SU-DHL-6 (cell line): Measurements from ENCODE around the gene RPL7A.

Experiments
- H2AFZ ChIP-seq: fragments of 200-600 bp; sonication (generic); 2 replicates; pipeline ENCODE4 v1.6.1; 2014; ENCODE audit warnings: low read depth, mild to moderate bottlenecking, moderate library complexity, mixed read lengths, antibody characterized with exemption, low read length; ENCODE audit not compliant: severe bottlenecking
- H3F3A ChIP-seq: fragments of 200-600 bp; shearing (Covaris generic); 2 replicates; pipeline ENCODE4 v1.6.0; 2016; ENCODE audit warnings: antibody characterized with exemption, mild to moderate bottlenecking; ENCODE audit not compliant: insufficient read depth
- H3K27ac ChIP-seq: fragments of 200-600 bp; sonication (generic); 2 replicates; pipeline ENCODE4 v1.5.1; 2016; ENCODE audit warnings: low read depth, mild to moderate bottlenecking, low read length, moderate library complexity, mixed read lengths
- H3K27me3 ChIP-seq: fragments of 200-600 bp; sonication (generic), shearing (Covaris generic); 2 replicates; pipeline ENCODE4 v1.6.0; 2014; ENCODE audit warnings: mild to moderate bottlenecking, low read length
- H3K36me3 ChIP-seq: fragments of 200-600 bp; sonication (generic); 2 replicates; pipeline ENCODE4 v1.6.1; 2014; ENCODE audit warnings: mild to moderate bottlenecking, low read length, mixed read lengths
- H3K4me2 ChIP-seq: fragments of 300-600, 200-600 bp; shearing (Covaris generic), sonication (generic); 2 replicates; pipeline ENCODE4 v1.6.0; 2014; ENCODE audit warnings: low read length, low read depth, mild to moderate bottlenecking; ENCODE audit not compliant: poor library complexity, severe bottlenecking
- H3K4me3 ChIP-seq: fragments of 200-600 bp; sonication (generic); 2 replicates; pipeline ENCODE4 v1.5.1; 2014; ENCODE audit warnings: antibody characterized with exemption, low read length, mild to moderate bottlenecking, mixed read lengths; ENCODE audit not compliant: insufficient read depth, poor library complexity, severe bottlenecking
- H3K79me2 ChIP-seq: fragments of 200-600 bp; sonication (generic); 2 replicates; pipeline ENCODE4 v1.6.1; 2014; ENCODE audit warnings: mild to moderate bottlenecking, low read length, moderate library complexity; ENCODE audit not compliant: insufficient read depth
- H3K9ac ChIP-seq: fragments of 200-600 bp; sonication (generic); 2 replicates; pipeline ENCODE4 v1.7.0; 2014; ENCODE audit warnings: mild to moderate bottlenecking, low read length
- H3K9me2 ChIP-seq: fragments of 200-600 bp; sonication (generic); replicated peaks from 2 replicates; pipeline ENCODE4 v1.6.1; 2014; ENCODE audit warnings: low read length; ENCODE audit not compliant: insufficient read depth
- H3K9me3 ChIP-seq: fragments of 200-600 bp; sonication (generic); 2 replicates; pipeline ENCODE4 v1.6.1; 2014; ENCODE audit warnings: low read length, mixed read lengths; ENCODE audit not compliant: insufficient read depth
- H4K20me1 ChIP-seq: fragments of 200-600 bp; sonication (generic); 2 replicates; pipeline ENCODE4 v1.6.1; 2014; ENCODE audit warnings: low read depth, mild to moderate bottlenecking, antibody characterized with exemption, low read length, moderate library complexity, mixed read lengths
- EZH2phosphoT487 ChIP-seq: fragments of 200-600 bp; sonication (generic), shearing (Covaris generic); conservative IDR thresholded peaks from 2 replicates; pipeline ENCODE4 v1.6.1; 2018; ENCODE audit warnings: mild to moderate bottlenecking, antibody characterized with exemption, low read length, moderate library complexity, mixed read lengths
- TF ChIP-seq, protein P1 (sequence below): fragments of 200-600 bp; sonication (generic); IDR thresholded peaks from one replicate; pipeline ENCODE4 v1.5.1; 2017; ENCODE audit warnings: antibody characterized with exemption, mild to moderate bottlenecking, low read length, moderate library complexity; ENCODE audit not compliant: insufficient read depth, poor library complexity, severe bottlenecking

Gene RPL7A

GRCh38 chr9:133305731-133306130, 42.3 kb upstream of the RPL7A start:
- no peaks in the 10 kb centered on the region for H3K9me2 ChIP-seq
- H3K36me3 ChIP-seq = no peaks in the 10 kb centered on the region
- no peaks in the 10 kb centered on the region for H3F3A ChIP-seq
- H3K9ac ChIP-seq = no peak overlapping the region
- no peak for TF ChIP-seq EZH2phosphoT487
- TF ChIP-seq, protein P1, sequence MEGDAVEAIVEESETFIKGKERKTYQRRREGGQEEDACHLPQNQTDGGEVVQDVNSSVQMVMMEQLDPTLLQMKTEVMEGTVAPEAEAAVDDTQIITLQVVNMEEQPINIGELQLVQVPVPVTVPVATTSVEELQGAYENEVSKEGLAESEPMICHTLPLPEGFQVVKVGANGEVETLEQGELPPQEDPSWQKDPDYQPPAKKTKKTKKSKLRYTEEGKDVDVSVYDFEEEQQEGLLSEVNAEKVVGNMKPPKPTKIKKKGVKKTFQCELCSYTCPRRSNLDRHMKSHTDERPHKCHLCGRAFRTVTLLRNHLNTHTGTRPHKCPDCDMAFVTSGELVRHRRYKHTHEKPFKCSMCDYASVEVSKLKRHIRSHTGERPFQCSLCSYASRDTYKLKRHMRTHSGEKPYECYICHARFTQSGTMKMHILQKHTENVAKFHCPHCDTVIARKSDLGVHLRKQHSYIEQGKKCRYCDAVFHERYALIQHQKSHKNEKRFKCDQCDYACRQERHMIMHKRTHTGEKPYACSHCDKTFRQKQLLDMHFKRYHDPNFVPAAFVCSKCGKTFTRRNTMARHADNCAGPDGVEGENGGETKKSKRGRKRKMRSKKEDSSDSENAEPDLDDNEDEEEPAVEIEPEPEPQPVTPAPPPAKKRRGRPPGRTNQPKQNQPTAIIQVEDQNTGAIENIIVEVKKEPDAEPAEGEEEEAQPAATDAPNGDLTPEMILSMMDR = no peak
- H4K20me1 ChIP-seq = no peaks in the 10 kb centered on the region
- no peaks in the 10 kb centered on the region for H3K27me3 ChIP-seq
- no peak overlapping the region for H2AFZ ChIP-seq
- no peaks in the 10 kb centered on the region for H3K79me2 ChIP-seq
- H3K4me3 ChIP-seq = no peak overlapping the region
- H3K9me3 ChIP-seq = no peaks in the 10 kb centered on the region
- H3K27ac ChIP-seq = no peak overlapping the region
- H3K4me2 ChIP-seq = no peak overlapping the region

DNA sequence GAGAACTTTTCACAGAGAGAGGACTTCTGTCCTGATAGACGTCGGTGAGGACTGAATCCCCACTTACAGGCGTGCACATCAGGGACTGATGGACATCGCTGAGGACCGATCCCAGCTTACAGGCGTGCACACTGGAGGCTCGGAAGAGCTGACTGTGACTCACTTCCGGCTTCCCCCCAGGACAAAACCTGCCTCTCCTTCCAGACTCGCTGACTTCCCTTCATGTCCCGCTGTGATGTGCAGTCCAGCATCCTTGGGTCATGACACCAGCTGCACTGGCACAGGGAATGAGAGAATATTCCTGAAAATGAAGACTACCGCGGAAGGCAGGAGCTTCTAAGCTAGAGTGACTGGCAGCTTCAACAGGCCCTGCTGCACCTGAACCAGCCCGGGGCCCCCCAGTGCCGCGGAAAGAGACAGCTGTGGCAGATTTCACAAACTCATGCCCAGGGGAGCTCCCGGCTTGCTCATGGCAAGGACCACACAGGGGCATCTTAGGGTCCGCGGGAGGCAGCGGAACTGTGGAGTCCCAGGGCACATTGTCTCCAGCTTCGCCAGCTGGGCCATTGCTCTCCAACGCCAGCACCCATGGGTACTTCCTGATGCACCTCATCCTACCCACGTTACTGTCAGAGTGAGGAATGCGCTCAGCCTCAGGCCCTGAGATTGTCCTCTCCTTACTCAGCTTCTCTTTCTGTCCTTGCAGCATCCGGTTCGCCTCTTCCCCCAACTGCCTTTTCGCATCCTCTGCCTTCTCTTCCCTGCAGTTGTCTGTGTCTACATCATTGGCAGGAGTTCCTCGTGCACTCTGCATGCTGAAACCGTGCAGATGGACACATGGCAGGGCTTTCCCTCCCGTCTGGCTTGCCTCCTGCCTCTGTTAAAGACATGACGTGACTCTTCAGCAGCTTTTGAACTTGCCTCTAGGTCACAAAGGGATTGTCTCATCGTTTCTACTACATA, 41.5 kb upstream of the RPL7A start:
- no peaks in the 10 kb centered on the region for H3F3A ChIP-seq
- H3K9ac ChIP-seq = no peak overlapping the region
- no peak overlapping the region for H3K27ac ChIP-seq
- no peaks in the 10 kb centered on the region for H3K27me3 ChIP-seq
- no peaks in the 10 kb centered on the region for H3K79me2 ChIP-seq
- H3K4me2 ChIP-seq = no peak overlapping the region
- no peaks in the 10 kb centered on the region for H4K20me1 ChIP-seq
- no peak overlapping the region for H2AFZ ChIP-seq
- H3K4me3 ChIP-seq = no peak overlapping the region
- no peak for TF ChIP-seq EZH2phosphoT487
- TF ChIP-seq, protein P1 = no peak
- H3K9me3 ChIP-seq = no peaks in the 10 kb centered on the region
- H3K36me3 ChIP-seq = no peaks in the 10 kb centered on the region
- no peaks in the 10 kb centered on the region for H3K9me2 ChIP-seq

- no peaks in the 10 kb centered on the region for H4K20me1 ChIP-seq
- H3K4me3 ChIP-seq = no peak overlapping the region
- H3K9me3 ChIP-seq = no peaks in the 10 kb centered on the region
- H3K27me3 ChIP-seq = no peaks in the 10 kb centered on the region
- H2AFZ ChIP-seq = no peak overlapping the region
- no peaks in the 10 kb centered on the region for H3K9me2 ChIP-seq
- H3K79me2 ChIP-seq = no peaks in the 10 kb centered on the region
- no peaks in the 10 kb centered on the region for H3F3A ChIP-seq
- H3K4me2 ChIP-seq = no peak overlapping the region
- no peak for TF ChIP-seq EZH2phosphoT487
- TF ChIP-seq, protein P1 = no peak
- no peak overlapping the region for H3K9ac ChIP-seq
- H3K36me3 ChIP-seq = no peaks in the 10 kb centered on the region
- H3K27ac ChIP-seq = no peak overlapping the region
Observed at GRCh38 chr9:133307301-133307700, 40.7 kb upstream of the RPL7A start.
